Measurements from ENCODE around the gene HYCC1. TPM values are rescaled to one million over a fixed set of nuclear protein-coding genes. Genes with fewer than 3 reads are reported as not detected.
"Not testable (repeated sequence)": the region's sequence is repeated elsewhere in the genome, so short reads cannot be mapped to it uniquely, and the experiment has no call there.

Gene HYCC1
- 23.1 and 23.3 TPM in 2 replicates for total RNA-seq (2014; rRNA removed; shearing (Covaris generic))

DNA sequence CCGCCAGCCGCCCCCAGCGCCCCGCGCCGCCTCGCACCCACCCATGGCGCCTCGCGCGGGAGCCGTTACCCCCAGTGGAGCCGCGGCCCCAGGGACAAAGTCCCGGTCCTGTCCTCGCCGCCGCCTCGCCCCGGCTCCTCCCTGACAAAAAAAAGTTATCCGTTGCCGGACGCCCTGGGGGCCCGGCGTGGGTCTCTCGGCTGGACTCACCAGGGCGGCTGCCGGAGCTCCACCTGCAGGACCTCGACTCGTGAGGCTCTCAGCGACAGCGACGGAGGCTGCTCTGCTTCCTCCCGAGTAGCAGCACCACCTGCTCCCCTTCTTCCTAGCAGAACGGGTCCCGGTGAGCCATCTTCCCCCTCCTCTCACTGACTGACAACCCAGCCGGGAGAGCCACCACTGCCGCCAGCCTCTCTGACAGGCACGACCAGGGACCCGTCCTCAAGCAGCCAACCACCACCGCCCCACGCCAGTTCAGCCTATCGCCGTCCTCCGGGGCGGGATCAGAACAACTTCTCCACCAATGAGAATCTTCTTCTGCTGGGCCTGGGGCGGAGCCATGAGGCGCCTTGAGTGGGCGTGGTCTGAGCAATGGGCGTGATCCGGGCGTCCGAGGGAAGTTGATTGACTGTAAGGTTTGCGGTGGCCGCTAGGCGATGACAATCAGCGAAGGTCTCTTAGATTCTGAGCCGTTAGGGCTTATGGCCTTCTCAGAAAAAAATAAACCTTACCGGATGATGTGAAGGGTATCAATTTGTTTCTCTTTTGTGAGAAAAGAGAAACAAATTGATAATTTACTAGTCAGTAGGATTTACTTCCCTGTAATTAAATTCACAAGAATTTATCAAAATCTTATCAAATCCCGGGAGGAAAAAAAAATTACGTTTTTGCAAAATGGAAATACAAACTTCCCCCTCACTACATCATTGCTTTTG lies at the start of gene HYCC1:
TSS of gene HYCC1 (minus strand) at position 416 of the 935 bp plus-strand sequence. CDS start 23,019 bp downstream, outside the sequence.
- in situ Hi-C loops (cut with HindIII; ENCODE audit: low sequenced_read_pairs), result no loop called here
- peak; percentile 91 for DNase-seq (ENCODE audit: low spot score)

DNA sequence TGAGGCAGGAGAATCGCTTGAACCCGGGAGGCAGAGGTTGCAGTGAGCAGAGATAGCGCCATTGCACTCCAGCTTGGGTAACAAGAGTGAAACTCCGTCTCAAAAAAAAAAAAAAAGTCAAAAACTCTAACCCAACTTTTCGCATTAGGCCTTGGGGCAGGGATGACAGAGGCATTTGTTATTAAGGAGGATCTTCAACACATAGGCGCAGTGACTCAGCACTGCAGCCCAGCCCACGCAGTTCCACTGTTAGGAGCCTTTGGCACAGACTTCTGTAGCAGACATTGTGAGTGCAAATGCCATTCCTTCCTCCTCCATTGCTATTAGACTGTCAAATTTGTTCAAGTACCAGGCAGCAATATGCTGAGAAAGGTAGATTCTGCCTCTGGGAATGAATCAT lies 48.5 kb upstream of the HYCC1 start:
- in situ Hi-C loops (cut with HindIII; ENCODE audit: low sequenced_read_pairs), result no loop called here
- no peak for DNase-seq (ENCODE audit: low spot score)

DNA sequence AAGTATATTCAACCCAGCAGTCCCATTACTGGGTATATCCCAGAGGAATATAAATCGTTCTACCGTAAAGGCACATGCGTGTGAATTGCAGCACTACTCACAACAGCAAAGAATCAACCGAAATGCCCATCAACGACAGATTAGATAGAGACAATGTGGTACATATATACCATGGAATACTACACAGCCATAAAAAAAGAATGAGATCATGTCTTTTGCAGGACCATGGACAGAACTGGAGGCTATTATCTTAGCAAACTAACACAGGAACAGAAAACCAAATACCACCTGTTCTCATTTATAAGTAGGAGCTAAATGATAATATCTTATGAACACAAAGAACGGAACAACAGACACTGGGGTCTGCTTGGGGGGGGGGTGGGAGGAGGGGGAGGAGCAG lies 47.4 kb upstream of the HYCC1 start:
- in situ Hi-C loops (cut with HindIII; ENCODE audit: low sequenced_read_pairs), result no loop called here
- DNase-seq (ENCODE audit: low spot score), result no peak

DNA sequence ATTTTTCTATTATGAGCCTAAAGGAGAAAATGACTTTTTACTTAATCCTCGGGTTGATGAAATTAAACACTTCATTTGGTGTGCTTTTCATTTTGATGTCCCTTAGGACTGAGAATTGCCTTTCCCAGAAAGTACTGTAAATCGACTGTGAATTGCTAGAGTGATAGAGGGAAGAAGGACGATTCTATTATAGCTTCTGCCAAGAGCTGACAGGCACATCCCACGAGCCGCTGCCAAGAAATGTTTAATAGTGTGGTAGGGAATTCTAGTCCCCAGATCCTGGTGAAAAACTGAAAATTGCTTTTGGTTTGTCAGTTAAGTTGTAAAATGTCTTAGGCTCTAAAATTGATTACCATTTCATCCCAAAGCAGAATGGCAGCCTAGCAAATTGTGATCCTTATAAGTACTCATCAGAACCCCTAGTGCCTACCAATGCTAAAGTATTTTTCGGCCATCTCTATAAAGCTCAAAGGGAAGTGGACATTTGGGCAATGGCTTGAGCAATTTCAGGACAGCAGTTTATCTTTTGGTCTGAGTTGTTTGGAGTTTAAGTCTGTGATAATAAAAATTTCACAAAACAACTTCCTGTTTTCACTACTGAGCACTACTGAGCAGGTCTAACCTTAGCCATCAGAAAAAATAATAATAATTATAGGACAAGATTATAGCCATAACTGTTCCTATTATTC lies 44.6 kb upstream of the HYCC1 start:
- in situ Hi-C loops (cut with HindIII; ENCODE audit: low sequenced_read_pairs), result no loop called here
- no peak for DNase-seq (ENCODE audit: low spot score)

DNA sequence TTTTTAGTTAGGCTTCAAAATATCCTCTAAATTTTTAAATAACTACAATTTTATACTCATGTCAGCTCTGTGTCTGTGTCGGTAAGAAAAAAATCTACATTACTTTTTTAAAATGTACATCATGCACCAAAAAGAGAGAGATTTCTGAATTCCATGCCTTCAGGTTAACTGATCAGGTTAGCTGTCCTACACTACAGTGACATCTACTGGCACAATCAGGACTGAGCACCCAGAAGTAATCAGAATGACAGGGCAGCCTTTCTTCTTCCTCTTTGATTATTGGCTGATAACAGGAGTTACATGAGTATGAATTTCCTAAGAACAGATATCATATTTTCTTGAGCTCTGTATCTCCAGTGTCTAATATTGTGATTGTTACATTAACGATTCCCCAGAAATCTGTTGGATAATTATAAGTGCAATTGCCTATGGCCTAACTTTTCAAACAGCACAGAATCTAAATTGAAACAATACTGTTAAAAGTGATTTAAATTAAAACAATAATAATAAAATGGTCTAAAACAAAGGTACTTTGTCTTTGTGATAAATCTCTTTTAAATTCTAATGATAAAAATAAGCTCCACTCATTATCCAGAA lies 41.8 kb upstream of the HYCC1 start:
- in situ Hi-C loops (cut with HindIII; ENCODE audit: low sequenced_read_pairs), result no loop called here
- DNase-seq (ENCODE audit: low spot score), result peak; percentile 44

DNA sequence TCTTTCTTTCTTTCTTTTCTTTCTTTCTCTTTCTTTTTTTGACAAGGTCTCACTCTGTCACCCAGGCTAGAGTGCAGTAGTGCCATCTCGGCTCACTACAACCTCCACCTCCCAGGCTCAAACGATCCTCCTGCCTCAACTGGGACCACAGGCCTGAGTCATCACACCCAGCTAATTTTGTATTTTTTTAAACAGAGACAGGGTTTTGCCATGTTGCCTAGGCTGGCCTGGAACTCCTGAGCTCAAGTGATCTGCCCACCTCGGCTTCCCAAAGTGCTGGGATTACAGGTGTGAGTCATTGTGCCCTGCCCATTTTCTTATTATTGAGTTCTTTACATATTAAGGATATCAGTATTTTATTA lies 37.2 kb upstream of the HYCC1 start:
- in situ Hi-C loops (cut with HindIII; ENCODE audit: low sequenced_read_pairs), result not testable (repeated sequence)

DNA sequence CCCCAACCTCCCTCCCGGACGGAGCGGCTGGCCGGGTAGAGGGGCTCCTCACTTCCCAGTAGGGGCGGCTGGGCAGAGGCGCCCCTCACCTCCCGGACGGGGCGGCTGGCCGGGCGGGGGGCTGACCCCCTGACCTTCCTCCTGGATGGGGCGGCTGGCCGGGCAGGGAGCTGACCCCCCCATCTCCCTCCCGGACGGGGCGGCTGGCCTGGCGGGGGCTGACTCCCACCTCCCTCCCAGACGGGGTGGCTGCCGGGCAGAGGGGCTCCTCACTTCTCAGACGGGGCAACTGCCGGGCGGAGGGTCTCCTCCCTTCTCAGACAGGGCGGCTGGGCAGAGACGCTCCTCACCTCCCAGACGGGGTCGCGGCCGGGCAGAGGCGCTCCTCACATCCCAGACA lies 32.4 kb upstream of the HYCC1 start:
- DNase-seq (ENCODE audit: low spot score); in situ Hi-C loops (cut with HindIII; ENCODE audit: low sequenced_read_pairs): not testable (repeated sequence)

More for the DNA sequence above, 37.2 kb upstream of the HYCC1 start:
- DNase-seq (ENCODE audit: low spot score), result not testable (repeated sequence)

DNA sequence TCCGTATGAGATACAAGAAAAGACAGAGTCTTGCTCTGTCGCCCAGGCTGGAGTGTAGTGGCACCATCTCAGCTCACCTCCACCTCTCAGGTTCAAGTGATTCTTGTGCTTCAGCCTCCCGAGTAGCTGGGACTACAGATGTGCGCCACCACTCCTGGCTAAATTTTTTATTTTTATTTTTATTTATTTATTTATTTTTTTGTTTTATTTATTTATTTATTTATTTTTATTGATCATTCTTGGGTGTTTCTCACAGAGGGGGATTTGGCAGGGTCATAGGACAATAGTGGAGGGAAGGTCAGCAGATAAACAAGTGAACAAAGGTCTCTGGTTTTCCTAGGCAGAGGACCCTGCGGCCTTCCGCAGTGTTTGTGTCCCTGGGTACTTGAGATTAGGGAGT lies 31.2 kb upstream of the HYCC1 start:
- DNase-seq (ENCODE audit: low spot score); in situ Hi-C loops (cut with HindIII; ENCODE audit: low sequenced_read_pairs): not testable (repeated sequence)

DNA sequence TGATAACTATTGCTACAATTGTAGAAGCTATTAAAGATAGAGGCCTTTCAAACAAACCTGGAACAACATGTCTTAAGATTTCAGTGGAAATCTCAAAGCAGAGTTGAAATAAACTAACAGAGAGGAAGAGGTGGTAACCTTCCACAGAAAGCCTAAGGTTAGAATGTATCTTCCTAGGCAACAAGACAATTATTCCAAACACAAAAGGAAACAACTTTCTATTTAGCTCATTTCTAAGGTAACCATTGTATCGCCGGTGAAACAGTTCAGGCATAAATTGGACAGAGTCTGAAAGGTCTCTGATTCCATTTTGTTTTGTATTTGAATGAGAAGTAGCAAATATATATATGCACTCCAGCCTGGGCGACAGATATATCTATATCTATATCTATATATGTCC lies 30.7 kb upstream of the HYCC1 start:
- DNase-seq (ENCODE audit: low spot score), result no peak
- in situ Hi-C loops (cut with HindIII; ENCODE audit: low sequenced_read_pairs), result no loop called here

DNA sequence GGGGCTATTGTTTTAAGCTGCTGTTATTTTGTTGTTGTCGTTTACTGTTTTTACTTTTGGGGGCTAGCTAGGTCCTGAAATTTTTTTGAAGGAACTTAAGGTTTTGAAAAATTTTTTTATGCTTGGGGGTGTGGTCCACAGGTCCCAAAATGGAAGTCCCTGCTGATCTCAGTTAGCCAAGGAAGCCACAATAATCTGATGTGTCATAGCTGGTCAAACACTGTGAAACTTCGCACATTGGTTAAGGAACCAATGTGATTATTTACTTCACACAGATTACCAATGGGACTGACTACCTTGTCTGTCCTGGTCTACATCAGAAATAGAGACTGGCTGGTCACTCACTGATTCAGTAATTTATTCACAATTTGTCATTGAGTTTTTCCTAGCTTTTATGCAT lies 29.5 kb upstream of the HYCC1 start:
- no peak for DNase-seq (ENCODE audit: low spot score)
- in situ Hi-C loops (cut with HindIII; ENCODE audit: low sequenced_read_pairs), result no loop called here

DNA sequence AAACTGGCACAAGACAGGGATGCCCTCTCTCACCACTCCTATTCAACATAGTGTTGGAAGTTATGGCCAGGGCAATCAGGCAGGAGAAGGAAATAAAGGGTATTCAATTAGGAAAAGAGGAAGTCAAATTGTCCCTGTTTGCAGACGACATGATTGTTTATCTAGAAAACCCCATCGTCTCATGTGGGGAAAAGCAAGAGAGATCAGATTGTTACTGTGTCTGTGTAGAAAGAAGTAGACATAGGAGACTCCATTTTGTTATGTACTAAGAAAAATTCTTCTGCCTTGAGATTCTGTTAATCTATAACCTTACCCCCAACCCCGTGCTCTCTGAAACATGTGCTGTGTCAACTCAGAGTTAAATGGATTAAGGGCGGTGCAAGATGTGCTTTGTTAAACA lies 25.7 kb upstream of the HYCC1 start:
- in situ Hi-C loops (cut with HindIII; ENCODE audit: low sequenced_read_pairs); DNase-seq (ENCODE audit: low spot score): not testable (repeated sequence)

DNA sequence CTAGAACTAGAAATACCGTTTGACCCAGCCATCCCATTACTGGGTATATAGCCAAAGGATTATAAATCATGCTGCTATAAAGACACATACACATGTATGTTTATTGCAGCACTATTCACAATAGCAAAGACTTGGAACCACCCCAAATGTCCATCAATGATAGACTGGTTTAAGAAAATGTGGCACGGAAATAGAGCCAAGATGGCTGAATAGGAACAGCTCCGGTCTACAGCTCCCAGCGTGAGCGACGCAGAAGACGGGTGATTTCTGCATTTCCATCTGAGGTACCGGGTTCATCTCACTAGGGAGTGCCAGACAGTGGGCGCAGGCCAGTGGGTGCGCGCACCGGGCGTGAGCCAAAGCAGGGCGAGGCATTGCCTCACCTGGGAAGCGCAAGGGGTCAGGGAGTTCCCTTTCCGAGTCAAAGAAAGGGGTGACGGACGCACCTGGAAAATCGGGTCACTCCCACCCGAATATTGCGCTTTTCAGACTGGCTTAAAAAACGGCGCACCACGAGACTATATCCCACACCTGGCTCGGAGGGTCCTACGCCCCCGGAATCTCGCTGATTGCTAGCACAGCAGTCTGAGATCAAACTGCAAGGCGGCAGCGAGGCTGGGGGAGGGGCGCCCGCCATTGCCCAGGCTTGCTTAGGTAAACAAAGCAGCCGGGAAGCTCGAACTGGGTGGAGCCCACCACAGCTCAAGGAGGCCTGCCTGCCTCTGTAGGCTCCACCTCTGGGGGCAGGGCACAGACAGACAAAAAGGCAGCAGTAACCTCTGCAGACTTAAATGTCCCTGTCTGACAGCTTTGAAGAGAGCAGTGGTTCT lies 21.8 kb upstream of the HYCC1 start:
- in situ Hi-C loops (cut with HindIII; ENCODE audit: low sequenced_read_pairs); DNase-seq (ENCODE audit: low spot score): not testable (repeated sequence)

DNA sequence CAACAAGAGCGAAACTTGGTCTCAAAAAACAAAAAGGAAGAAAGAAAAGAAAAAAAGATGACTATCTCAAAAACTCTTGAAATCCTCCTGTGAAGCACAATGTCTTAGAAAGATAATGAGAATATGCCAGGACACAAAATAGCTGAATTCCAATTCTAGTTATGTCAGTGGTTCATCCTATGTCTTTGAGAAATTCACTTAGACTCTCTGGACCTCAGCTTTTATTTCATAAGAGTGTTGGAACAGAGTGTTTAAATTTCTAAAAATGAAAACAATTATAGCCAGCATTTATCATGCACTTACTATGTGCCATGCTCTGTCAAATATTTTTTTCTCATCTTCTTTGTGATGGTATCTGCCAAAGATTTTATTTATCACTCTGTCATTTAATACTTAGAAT lies 13.3 kb upstream of the HYCC1 start:
- in situ Hi-C loops (cut with HindIII; ENCODE audit: low sequenced_read_pairs), result no loop called here

DNA sequence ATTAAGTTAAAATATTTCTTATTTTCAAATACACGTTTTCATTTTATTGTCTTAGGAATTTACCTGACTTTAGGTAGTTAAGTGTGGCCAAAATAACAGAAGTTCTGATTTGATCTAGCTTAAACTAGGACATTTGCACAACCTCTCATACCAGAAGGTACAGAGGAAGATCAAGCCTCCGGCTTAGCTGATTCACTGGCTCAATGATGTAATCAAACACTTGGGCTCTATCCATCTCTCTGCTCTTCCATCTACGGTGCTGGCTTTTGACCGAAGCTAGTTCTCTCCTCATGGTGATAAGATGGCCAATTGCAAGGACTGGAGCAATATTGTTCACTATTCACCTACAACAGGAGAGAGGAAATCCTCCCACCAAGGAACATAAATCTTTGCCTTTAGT lies 12.2 kb upstream of the HYCC1 start:
- in situ Hi-C loops (cut with HindIII; ENCODE audit: low sequenced_read_pairs), result no loop called here
- DNase-seq (ENCODE audit: low spot score), result no peak

More for the DNA sequence above, 13.3 kb upstream of the HYCC1 start:
- DNase-seq (ENCODE audit: low spot score), result no peak

DNA sequence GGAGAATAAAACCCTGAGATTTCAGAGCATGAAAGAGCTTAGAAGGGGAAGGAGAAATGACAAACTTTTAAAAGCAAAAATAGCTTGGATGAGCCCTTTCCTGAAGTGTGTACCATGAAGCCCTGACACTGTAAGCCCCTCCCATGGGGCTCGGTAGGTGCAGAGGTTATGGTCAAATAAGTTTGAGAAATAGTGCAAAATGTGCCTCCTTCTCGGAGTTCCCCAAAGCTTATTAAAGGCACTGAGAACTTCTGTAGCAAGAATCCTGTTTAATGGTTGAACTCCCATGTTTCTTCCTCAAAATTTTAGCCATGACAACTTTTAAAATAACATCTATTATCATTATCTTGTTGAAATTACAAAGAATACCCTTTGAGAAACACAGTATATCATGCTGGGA lies 10.5 kb upstream of the HYCC1 start:
- in situ Hi-C loops (cut with HindIII; ENCODE audit: low sequenced_read_pairs), result no loop called here
- no peak for DNase-seq (ENCODE audit: low spot score)

DNA sequence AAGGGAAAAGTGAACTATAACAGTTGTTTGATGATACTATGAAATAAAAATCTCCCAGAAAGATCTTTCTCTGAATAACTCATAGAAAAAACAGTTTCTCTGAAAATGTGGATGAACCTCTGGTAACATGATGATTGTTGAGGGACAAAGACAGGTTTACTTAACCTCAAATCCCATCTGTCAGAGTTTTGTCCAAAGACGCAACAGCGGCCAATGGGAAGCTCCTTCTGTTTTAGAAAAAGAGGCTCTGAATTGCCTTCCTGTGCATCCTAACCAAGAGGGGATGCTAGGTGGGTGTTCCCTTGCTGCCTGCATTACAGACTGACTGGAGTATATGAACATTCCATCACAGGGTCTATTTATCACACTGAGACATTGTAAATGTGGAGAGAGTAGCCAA lies 8.9 kb upstream of the HYCC1 start:
- no peak for DNase-seq (ENCODE audit: low spot score)
- in situ Hi-C loops (cut with HindIII; ENCODE audit: low sequenced_read_pairs), result no loop called here

DNA sequence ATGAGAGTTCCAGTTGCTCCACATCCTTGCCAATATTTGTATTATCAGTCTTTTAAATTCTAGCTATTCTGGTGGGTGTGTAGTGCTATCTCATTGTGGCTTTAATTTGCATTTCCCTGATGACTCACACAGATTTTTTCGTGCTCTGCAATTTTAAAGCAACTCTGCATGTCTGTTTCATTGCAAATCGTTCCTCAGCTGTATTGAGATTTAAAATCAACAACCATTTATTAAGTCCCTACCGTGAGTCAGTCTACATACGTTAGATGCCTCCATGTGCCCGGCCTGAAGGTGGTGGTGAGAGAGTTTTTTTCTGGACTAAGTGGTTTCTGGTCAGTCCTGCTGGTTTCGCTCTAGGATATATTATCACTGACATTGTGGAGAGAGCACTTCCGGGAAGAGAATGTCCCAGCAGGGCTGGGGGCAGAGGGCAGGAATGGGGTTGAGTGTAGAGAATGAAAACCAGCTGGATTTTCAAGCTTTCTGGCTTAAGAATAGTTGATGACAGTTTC lies 8.4 kb upstream of the HYCC1 start:
- no peak for DNase-seq (ENCODE audit: low spot score)
- in situ Hi-C loops (cut with HindIII; ENCODE audit: low sequenced_read_pairs), result no loop called here

DNA sequence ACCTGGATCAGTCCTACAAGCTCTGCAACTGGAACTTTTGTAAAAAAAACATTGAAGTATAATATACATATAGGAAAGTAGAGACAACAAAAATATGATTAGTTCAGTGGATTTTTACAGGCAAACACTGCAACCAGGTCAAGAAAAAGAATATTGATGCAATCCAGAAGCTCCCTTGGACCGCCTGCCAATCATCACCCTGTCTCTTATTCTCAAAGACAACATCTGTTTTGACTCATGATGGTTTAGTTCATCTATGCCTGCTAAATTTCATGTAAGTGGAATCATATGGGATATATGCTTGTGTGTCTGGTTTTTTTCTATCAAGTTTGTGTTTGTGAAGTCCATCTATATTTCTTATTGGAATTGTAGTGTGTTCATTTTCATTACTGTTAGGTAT lies 7.7 kb upstream of the HYCC1 start:
- in situ Hi-C loops (cut with HindIII; ENCODE audit: low sequenced_read_pairs), result no loop called here
- DNase-seq (ENCODE audit: low spot score), result no peak

All from G401 (cell line).